GM23248 (cell line): Measurements from ENCODE around the gene MECR.

Source experiments
- EZH2 ChIP-seq: fragments of 200-600 bp; sonication (generic); IDR thresholded peaks from 2 replicates; pipeline ENCODE4 v1.6.1; 2018; ENCODE audit warnings: antibody characterized with exemption, mild to moderate bottlenecking; ENCODE audit not compliant: insufficient read depth, poor library complexity, severe bottlenecking
- EZH2phosphoT487 ChIP-seq: fragments of 200-600 bp; sonication (generic); IDR thresholded peaks from 2 replicates; pipeline ENCODE4 v1.6.1; 2018; ENCODE audit warnings: antibody characterized with exemption, moderate library complexity, mild to moderate bottlenecking, low read depth; ENCODE audit not compliant: insufficient read depth

- TF ChIP-seq EZH2 = no peak
- TF ChIP-seq EZH2phosphoT487 = no peak
These were observed 29.2 kb upstream of the MECR start for GRCh38 chr1:29259802-29260441.
